D721Med (cell line): Measurements from ENCODE around the gene NMBR.
"Not testable (repeated sequence)": the region's sequence is repeated elsewhere in the genome, so short reads cannot be mapped to it uniquely, and the experiment has no call there.

Source experiments
- DNase-seq: peaks from one replicate; pipeline ENCODE4 v3.0.0; 2011; ENCODE audit warnings: low spot score; ENCODE audit not compliant: insufficient read length
- FAIRE-seq: peaks from 2 replicates; lab custom pipeline; 2011; peaks lifted over from hg19 to GRCh38; lab: Jason Lieb, UNC
- TF ChIP-seq, protein P1 (sequence below): IDR thresholded peaks from 2 replicates; pipeline ENCODE4 v1.5.1; 2012; ENCODE audit warnings: mild to moderate bottlenecking, control low read depth; ENCODE audit not compliant: insufficient read depth; ENCODE audit errors: missing control alignments

Gene NMBR

DNA sequence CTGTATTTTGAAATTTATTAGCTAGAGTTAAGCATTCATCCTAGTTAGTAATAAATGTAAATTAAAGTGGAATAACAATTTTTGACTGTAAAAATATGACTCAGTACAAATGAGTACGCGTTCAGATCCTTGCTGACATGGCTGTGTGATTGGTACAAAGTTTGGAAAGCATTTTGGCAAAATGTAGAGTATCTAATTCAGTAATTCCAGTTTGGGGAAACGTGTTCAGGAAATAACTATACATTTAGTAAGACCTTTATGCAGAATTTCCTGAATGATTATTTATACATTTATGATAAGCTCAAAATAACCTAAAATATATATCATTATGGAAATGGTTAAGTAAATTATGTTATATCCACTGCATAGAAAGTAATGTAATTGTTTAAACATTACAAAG is 8.2 kb upstream of the NMBR start:
- no peak for FAIRE-seq
- no peak for DNase-seq
- TF ChIP-seq, protein P1, sequence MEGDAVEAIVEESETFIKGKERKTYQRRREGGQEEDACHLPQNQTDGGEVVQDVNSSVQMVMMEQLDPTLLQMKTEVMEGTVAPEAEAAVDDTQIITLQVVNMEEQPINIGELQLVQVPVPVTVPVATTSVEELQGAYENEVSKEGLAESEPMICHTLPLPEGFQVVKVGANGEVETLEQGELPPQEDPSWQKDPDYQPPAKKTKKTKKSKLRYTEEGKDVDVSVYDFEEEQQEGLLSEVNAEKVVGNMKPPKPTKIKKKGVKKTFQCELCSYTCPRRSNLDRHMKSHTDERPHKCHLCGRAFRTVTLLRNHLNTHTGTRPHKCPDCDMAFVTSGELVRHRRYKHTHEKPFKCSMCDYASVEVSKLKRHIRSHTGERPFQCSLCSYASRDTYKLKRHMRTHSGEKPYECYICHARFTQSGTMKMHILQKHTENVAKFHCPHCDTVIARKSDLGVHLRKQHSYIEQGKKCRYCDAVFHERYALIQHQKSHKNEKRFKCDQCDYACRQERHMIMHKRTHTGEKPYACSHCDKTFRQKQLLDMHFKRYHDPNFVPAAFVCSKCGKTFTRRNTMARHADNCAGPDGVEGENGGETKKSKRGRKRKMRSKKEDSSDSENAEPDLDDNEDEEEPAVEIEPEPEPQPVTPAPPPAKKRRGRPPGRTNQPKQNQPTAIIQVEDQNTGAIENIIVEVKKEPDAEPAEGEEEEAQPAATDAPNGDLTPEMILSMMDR, result no peak

DNA sequence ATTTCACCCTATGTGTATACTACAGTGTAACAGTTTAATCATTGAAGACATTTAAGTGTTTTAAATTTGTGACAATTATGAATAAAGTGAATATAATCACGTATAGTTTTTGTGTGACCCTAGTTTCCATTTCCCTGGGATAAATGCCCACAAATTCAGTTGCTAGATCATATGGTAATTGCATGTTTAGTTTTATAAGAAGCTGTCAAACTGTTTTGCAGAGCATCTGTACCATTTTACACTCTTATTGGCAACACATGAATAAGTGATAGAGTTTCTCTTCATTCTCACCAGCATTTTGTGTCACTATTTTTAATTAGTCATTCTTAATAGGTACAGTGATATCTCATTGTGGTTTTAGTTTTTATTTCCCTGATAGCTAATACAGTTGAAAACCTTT is 7.4 kb upstream of the NMBR start:
- no peak for DNase-seq
- no peak for FAIRE-seq
- TF ChIP-seq, protein P1, result no peak

DNA sequence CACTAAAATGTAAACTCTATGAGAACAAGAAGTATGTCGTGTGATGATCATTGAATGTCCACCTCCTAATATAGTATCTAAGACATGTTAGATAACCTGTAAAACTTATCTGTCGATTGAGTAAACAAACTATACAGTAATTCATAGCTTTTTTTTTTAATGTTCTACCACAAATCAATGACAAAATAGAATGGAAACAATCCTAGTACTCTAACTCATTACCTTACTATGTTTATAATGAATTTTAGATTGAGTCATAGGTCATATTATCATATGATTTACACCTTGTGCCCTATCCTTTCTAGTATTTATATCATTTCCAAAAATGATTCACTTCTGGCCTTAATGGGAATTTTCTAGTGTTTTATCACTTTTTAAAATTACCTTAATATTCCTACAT is 6.3 kb upstream of the NMBR start:
- DNase-seq, result no peak
- TF ChIP-seq, protein P1, result no peak
- FAIRE-seq, result no peak

DNA sequence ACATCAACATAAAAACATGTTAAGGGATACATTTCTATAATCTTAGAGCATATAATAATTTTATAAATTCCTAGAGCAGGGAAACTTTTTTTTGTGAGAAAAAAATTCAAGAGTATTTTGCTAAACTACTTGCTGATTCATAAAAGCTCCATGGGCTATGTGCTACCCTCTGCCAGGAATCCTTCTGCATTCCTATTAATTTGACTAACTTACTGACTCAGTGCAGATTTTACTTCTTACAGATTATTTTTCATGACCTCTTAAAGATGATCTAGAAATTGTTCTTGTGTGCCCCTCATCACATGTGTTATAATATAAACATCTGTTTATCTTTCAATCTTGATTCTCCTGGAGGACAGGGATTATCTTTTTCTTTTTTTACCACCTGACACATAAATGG is 5.8 kb upstream of the NMBR start:
- FAIRE-seq (no peak), DNase-seq (no peak)
- TF ChIP-seq, protein P1, result no peak

- not testable (repeated sequence) for FAIRE-seq, DNase-seq
Measured at GRCh38 chr6:142141531-142141930, 5.4 kb downstream of the NMBR start.

DNA sequence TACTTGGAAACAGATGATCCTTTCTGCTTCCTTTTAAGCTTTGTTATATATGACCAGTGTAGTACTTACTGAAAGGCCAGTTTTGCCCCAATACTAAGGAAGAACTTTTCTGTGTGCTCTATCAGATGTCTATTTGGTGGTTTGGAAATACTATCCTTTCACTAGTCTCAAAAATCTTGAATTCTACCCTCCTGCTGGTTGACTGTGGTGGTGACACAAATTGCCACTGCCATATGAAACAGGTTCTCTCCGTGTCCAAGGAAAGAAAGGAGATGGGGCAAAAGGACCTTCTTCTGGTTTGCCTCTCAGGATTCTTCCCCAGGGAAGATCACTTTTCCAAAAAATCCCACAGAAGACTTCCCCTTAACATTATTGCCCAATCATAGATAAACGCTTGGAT is 8.0 kb downstream of the NMBR start:
- DNase-seq, result no peak
- no peak for FAIRE-seq
- TF ChIP-seq, protein P1, result no peak

- TF ChIP-seq, protein P1, result no peak
- no peak for FAIRE-seq
Measured at GRCh38 chr6:142132625-142133024, 14.3 kb downstream of the NMBR start, which contains the start of gene GJE1. TSS of gene GJE1 (plus strand) at chr6:142132925. CDS start at chr6:142133159, 234 bp downstream.

GRCh38 chr6:142130814-142131213 is 16.1 kb downstream of the NMBR start:
- no peak for DNase-seq
- FAIRE-seq, result no peak
- TF ChIP-seq, protein P1, result no peak

More at GRCh38 chr6:142132625-142133024, 14.3 kb downstream of the NMBR start, which contains the start of gene GJE1:
- DNase-seq, result no peak
